ENCODE data around the gene ATP6V0B.

ATP6V0B gene

DNA sequence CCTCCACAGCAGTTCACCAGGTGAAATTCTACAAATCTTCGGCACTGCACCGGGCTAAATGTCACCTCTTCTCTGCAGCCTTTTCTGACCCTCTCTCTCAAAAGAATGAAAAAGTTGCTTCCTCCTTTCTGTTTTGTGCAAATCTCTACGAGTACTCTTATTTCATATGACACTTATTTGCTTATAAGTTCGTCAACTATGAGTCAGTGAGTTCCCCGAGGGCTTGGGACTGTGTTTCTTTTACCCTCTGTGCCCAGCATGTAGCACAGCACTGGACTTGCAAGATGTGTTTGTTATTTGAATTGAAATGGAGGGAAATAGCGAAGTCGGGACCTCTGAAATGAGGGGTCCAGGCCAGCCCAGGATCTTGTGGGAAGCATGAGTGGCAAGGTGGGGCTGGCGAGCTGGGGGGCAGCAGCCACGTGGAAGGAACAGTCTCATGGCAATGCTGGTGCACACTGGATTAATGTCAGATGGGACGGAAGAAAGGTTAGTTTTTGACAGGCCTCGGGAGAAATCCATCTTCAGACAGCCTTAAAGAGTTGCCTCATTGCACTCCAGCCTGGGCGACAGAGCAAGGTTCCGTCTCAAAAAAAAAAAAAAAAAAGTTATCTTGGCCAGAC is 50.3 kb downstream of the ATP6V0B start:
- no peak for DNase-seq (ENCODE audit: extremely low read depth in 1 of 2, low read depth in 1 of 2)

DNA sequence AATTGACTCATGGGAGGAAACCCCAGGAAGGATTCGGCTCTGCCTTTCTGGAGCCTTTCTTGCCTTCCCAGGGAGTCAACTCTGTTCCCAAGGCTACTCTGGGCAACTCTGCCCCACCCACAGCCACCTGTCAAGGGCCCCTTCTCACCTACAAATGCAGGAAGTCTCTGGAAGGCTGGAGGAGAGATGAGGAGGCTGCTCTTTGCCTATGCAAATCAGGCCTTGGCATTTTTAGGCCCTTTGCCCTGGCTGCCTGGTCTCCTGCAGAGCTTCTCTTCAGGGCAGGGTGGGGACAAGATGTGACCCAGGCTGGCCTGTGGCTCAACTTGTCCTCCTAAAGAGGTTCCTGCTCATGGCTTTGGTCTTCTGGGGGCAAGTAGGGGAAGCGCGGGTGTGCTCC is 51.1 kb downstream of the ATP6V0B start:
- DNase-seq (ENCODE audit: extremely low read depth in 1 of 2, low read depth in 1 of 2) = no peak

DNA sequence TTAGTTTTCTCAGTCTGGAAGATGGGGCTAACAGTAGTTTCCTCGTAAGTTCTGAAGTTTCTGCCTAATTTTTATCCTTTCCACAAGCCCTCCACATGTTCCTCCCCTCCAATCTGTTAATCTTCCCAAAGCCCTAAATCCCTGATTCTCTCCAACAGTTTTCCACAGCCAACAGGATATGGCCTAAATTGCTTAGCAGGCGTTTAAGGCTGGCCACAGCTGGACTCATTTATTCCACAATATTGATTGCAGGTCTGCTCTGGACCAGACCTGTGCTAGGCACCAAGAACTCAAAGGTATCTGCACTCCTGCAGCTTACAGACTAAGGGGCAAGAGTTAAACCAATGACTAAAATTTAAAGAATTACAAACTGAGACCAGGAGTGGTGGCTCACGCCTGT is 52.6 kb downstream of the ATP6V0B start:
- DNase-seq (ENCODE audit: extremely low read depth in 1 of 2, low read depth in 1 of 2) = no peak
